BE2C (cell line): ENCODE measurements around the gene STAT4.

ENCODE experiments used
- DNase-seq: peaks from one replicate; pipeline ENCODE4 v3.0.0-alpha.2; 2020
- H3K27me3 ChIP-seq: fragments of 250-450 bp; sonication (Bioruptor Pico); 2 replicates; pipeline ENCODE4 v1.5.1; 2020; ENCODE audit warnings: mild to moderate bottlenecking
- H3K36me3 ChIP-seq: fragments of 250-450 bp; sonication (Bioruptor Pico); 2 replicates; pipeline ENCODE4 v1.5.1; 2020; ENCODE audit warnings: mild to moderate bottlenecking
- H3K4me1 ChIP-seq: fragments of 250-450 bp; sonication (Bioruptor Pico); 2 replicates; pipeline ENCODE4 v1.5.1; 2020
- H3K4me3 ChIP-seq: 2 replicates; pipeline ENCODE4 v1.5.1; 2011; ENCODE audit warnings: low read depth, low read length
- H3K9me3 ChIP-seq: fragments of 250-450 bp; sonication (Bioruptor Pico); 2 replicates; pipeline ENCODE4 v1.5.1; 2020
- CTCF ChIP-seq: IDR thresholded peaks from 2 replicates; pipeline ENCODE4 v1.5.1; 2012; ENCODE audit warnings: mild to moderate bottlenecking, low read depth, low read length

The STAT4 gene

GRCh38 chr2:191115391-191115790 lies 35.4 kb downstream of the STAT4 start:
- no peaks in the 10 kb centered on the region for H3K9me3 ChIP-seq
- H3K27me3 ChIP-seq = no peaks in the 10 kb centered on the region
- no peak for DNase-seq
- H3K4me1 ChIP-seq = no peaks in the 10 kb centered on the region
- H3K36me3 ChIP-seq = no peaks in the 10 kb centered on the region
- no peak for TF ChIP-seq CTCF
- H3K4me3 ChIP-seq = no peak overlapping the region

GRCh38 chr2:191114403-191114886 lies 36.3 kb downstream of the STAT4 start:
- no peak for DNase-seq
- Histone ChIP-seq H3K36me3 (no peaks in the 10 kb centered on the region), H3K9me3 (no peaks in the 10 kb centered on the region), H3K4me1 (no peaks in the 10 kb centered on the region), H3K27me3 (no peaks in the 10 kb centered on the region), H3K4me3 (no peak overlapping the region)
- TF ChIP-seq CTCF = no peak

- H3K36me3 ChIP-seq = no peaks in the 10 kb centered on the region
- H3K27me3 ChIP-seq = no peaks in the 10 kb centered on the region
- H3K4me1 ChIP-seq = no peaks in the 10 kb centered on the region
- no peak for DNase-seq
- H3K9me3 ChIP-seq = no peaks in the 10 kb centered on the region
- TF ChIP-seq CTCF = no peak
- H3K4me3 ChIP-seq = no peak overlapping the region
Measured at GRCh38 chr2:191113761-191114160, 37.0 kb downstream of the STAT4 start.

GRCh38 chr2:191112448-191112901 lies 38.3 kb downstream of the STAT4 start:
- Histone ChIP-seq H3K4me1 (no peaks in the 10 kb centered on the region), H3K27me3 (no peaks in the 10 kb centered on the region), H3K9me3 (no peaks in the 10 kb centered on the region), H3K36me3 (no peaks in the 10 kb centered on the region), H3K4me3 (no peak overlapping the region)
- no peak for TF ChIP-seq CTCF
- no peak for DNase-seq

GRCh38 chr2:191109888-191110287 lies 40.9 kb downstream of the STAT4 start:
- no peaks in the 10 kb centered on the region for H3K36me3 ChIP-seq
- no peak for DNase-seq
- TF ChIP-seq CTCF = no peak

GRCh38 chr2:191108331-191108730 lies 42.5 kb downstream of the STAT4 start:
- Histone ChIP-seq H3K36me3 (no peaks in the 10 kb centered on the region), H3K27me3 (no peaks in the 10 kb centered on the region), H3K4me3 (no peak overlapping the region), H3K9me3 (no peaks in the 10 kb centered on the region), H3K4me1 (no peaks in the 10 kb centered on the region)
- DNase-seq = no peak
- no peak for TF ChIP-seq CTCF

More at GRCh38 chr2:191109888-191110287, 40.9 kb downstream of the STAT4 start:
- Histone ChIP-seq H3K27me3 (no peaks in the 10 kb centered on the region), H3K4me3 (no peak overlapping the region), H3K9me3 (no peaks in the 10 kb centered on the region), H3K4me1 (no peaks in the 10 kb centered on the region)
